Suprapubic skin (tissue), 4 donors: ENCODE data around the gene TMEM179.
"Not testable (repeated sequence)": the region's sequence is repeated elsewhere in the genome, so short reads cannot be mapped to it uniquely, and the experiment has no call there.

ENCODE experiments used
- POLR2A ChIP-seq, 2 donors: fragments of 450-650 bp; IDR thresholded peaks; one replicate each; pipeline ENCODE4 v1.6.1; 2017; ENCODE audit warnings: antibody characterized with exemption in 2 of 2, mild to moderate bottlenecking in 2 of 2, moderate library complexity in 2 of 2
- POLR2AphosphoS5 ChIP-seq, 3 donors: sonication (generic); formaldehyde crosslinking; IDR thresholded peaks; one replicate each; pipeline ENCODE4 v1.6.1; 2017; ENCODE audit warnings: antibody characterized with exemption in 3 of 3

DNA sequence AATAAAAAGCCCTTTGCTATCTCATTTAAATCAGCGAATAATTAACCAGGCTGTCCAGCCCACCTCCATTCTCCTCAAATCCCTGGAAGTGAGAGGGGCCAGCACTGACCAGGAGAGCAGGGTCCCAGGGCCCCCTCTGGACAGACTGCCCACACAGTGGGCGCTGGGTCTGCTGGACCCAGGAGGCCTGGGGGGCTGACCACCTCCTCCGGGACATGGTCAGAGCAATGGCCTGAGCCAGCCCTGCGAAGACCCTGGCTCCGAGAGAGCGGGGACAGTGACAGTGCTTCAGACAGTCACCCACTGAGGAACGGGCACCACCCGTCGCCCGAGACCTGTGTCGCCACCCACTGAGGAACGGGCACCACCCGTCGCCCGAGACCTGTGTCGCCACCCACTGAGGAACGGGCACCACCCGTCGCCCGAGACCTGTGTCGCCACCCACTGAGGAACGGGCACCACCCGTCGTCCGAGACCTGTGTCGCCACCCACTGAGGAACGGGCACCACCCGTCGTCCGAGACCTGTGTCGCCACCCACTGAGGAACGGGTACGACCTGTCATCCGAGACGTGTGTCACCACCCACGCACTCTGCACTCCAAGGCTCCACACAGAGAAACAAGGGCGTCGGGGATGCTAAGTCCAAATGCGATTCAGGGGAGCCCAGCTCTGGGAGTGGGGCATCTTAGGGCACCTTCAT, 32.4 kb upstream of the TMEM179 start:
- TF ChIP-seq POLR2A, POLR2AphosphoS5 (IDR thresholded peaks at IDR 0.05): not testable (repeated sequence)
